ENCODE measurements around the gene RSAD1. TPM values are rescaled to one million over a fixed set of nuclear protein-coding genes. Genes with fewer than 3 reads are reported as not detected.

Gene RSAD1
- polyA plus RNA-seq, 1 of the 3 experiments (the other 2 are of a cell fraction) = 44.7 TPM

GRCh38 chr17:50493744-50494143, 15.1 kb downstream of the RSAD1 start (continued):
- TF ChIP-seq TAF1 (IDR thresholded peaks at IDR 0.05; ENCODE audit: borderline replicate concordance, low read depth, low read length) (no peak), ELF1 (IDR thresholded peaks at IDR 0.05) (no peak), RAD21 (IDR thresholded peaks at IDR 0.05; ENCODE audit: low read length) (no peak), TCF12 (IDR thresholded peaks at IDR 0.05) (no peak), SMC3 (IDR thresholded peaks at IDR 0.05; ENCODE audit: low read depth, low read length) (no peak), GABPA (IDR thresholded peaks at IDR 0.05; ENCODE audit: low read depth) (no peak), GATA2 (CRISPR knock-in tag; IDR thresholded peaks at IDR 0.05) (no peak)

GRCh38 chr17:50495217-50495823, 16.7 kb downstream of the RSAD1 start:
- H3K4me2 ChIP-seq = no peak overlapping the region
- H3K4me1 ChIP-seq (ENCODE audit: control insufficient read depth in 1 of 2, insufficient read depth in 2 of 2, low read depth in 1 of 2, low read length in 1 of 2) = no peaks in the 10 kb centered on the region
- H3F3A ChIP-seq (replicated peaks; ENCODE audit: insufficient read depth) = peaks cover 10% of the 10 kb centered on the region
- no peak for DNase-seq
- no peaks in the 10 kb centered on the region for H3K27me3 ChIP-seq (ENCODE audit: insufficient read depth)
- no peaks in the 10 kb centered on the region for H3K79me2 ChIP-seq (ENCODE audit: insufficient read depth)
- ChIA-PET POLR2A (interaction anchor here (0.6 kb wide), 2 partner anchors 10 to 47 kb away, joined by 3 read pairs; no protein-coding TSS in a partner anchor), CTCF (interaction anchor here (1.0 to 13.3 kb wide), 5 partner anchors 10 to 37 kb away, joined by 3 to 183 read pairs (median 4); no protein-coding TSS in a partner anchor)
- no peak overlapping the region for H3K9ac ChIP-seq
- WGBS (ENCODE audit: low lambda C conversion rate) = 79% methylated on average over 8 of the region's 8 CpGs
- no peak overlapping the region for H3K4me3 ChIP-seq (ENCODE audit: low read depth in 2 of 2, low read length in 1 of 2)
- no peaks in the 10 kb centered on the region for H3K9me2 ChIP-seq
- no peak for TF ChIP-seq RAD21 (IDR thresholded peaks at IDR 0.05; ENCODE audit: low read length)
- no peak for TF ChIP-seq GATA2 (CRISPR knock-in tag; IDR thresholded peaks at IDR 0.05)
- no peak for TF ChIP-seq TEAD4 (IDR thresholded peaks at IDR 0.05; ENCODE audit: borderline replicate concordance, insufficient read depth)
- TF ChIP-seq POLR2AphosphoS5 (IDR thresholded peaks at IDR 0.05; ENCODE audit: low read depth, low read length) = no peak
- no peak for TF ChIP-seq ZBTB33 (IDR thresholded peaks at IDR 0.05; ENCODE audit: borderline replicate concordance, low read depth)
- TF ChIP-seq SMC3 (IDR thresholded peaks at IDR 0.05; ENCODE audit: low read depth, low read length) = no peak
- TF ChIP-seq MAX (IDR thresholded peaks at IDR 0.05; ENCODE audit: low read depth) = no peak
- no peak for TF ChIP-seq NFIC (IDR thresholded peaks at IDR 0.05; ENCODE audit: borderline replicate concordance)
- TF ChIP-seq NRF1 (IDR thresholded peaks at IDR 0.05; ENCODE audit: low read depth, low read length) = no peak
- TF ChIP-seq, protein P1, sequence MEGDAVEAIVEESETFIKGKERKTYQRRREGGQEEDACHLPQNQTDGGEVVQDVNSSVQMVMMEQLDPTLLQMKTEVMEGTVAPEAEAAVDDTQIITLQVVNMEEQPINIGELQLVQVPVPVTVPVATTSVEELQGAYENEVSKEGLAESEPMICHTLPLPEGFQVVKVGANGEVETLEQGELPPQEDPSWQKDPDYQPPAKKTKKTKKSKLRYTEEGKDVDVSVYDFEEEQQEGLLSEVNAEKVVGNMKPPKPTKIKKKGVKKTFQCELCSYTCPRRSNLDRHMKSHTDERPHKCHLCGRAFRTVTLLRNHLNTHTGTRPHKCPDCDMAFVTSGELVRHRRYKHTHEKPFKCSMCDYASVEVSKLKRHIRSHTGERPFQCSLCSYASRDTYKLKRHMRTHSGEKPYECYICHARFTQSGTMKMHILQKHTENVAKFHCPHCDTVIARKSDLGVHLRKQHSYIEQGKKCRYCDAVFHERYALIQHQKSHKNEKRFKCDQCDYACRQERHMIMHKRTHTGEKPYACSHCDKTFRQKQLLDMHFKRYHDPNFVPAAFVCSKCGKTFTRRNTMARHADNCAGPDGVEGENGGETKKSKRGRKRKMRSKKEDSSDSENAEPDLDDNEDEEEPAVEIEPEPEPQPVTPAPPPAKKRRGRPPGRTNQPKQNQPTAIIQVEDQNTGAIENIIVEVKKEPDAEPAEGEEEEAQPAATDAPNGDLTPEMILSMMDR (IDR thresholded peaks at IDR 0.05) = no peak
- no peak for TF ChIP-seq FOXM1 (IDR thresholded peaks at IDR 0.05; ENCODE audit: low read depth)
- no peak for TF ChIP-seq ELF1 (IDR thresholded peaks at IDR 0.05)
- TF ChIP-seq GABPA (IDR thresholded peaks at IDR 0.05; ENCODE audit: low read depth) = no peak
- TF ChIP-seq FOXJ3 (CRISPR knock-in tag; IDR thresholded peaks at IDR 0.05) = no peak
- no peak for TF ChIP-seq EP300 (IDR thresholded peaks at IDR 0.05; ENCODE audit: borderline replicate concordance in 1 of 2, low read depth in 1 of 2, low read length in 1 of 2)
- no peak for TF ChIP-seq USF1 (IDR thresholded peaks at IDR 0.05; ENCODE audit: borderline replicate concordance, low read depth)
- no peak for TF ChIP-seq MXI1 (IDR thresholded peaks at IDR 0.05; ENCODE audit: low read depth, low read length)
- TF ChIP-seq, protein P2, sequence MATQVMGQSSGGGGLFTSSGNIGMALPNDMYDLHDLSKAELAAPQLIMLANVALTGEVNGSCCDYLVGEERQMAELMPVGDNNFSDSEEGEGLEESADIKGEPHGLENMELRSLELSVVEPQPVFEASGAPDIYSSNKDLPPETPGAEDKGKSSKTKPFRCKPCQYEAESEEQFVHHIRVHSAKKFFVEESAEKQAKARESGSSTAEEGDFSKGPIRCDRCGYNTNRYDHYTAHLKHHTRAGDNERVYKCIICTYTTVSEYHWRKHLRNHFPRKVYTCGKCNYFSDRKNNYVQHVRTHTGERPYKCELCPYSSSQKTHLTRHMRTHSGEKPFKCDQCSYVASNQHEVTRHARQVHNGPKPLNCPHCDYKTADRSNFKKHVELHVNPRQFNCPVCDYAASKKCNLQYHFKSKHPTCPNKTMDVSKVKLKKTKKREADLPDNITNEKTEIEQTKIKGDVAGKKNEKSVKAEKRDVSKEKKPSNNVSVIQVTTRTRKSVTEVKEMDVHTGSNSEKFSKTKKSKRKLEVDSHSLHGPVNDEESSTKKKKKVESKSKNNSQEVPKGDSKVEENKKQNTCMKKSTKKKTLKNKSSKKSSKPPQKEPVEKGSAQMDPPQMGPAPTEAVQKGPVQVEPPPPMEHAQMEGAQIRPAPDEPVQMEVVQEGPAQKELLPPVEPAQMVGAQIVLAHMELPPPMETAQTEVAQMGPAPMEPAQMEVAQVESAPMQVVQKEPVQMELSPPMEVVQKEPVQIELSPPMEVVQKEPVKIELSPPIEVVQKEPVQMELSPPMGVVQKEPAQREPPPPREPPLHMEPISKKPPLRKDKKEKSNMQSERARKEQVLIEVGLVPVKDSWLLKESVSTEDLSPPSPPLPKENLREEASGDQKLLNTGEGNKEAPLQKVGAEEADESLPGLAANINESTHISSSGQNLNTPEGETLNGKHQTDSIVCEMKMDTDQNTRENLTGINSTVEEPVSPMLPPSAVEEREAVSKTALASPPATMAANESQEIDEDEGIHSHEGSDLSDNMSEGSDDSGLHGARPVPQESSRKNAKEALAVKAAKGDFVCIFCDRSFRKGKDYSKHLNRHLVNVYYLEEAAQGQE (IDR thresholded peaks at IDR 0.05; ENCODE audit: low read depth, low read length) = no peak
- TF ChIP-seq IRF3 (IDR thresholded peaks at IDR 0.05; ENCODE audit: low read depth, low read length) = no peak
- H3K9me3 ChIP-seq = no peaks in the 10 kb centered on the region
- H3K27ac ChIP-seq (ENCODE audit: low read depth in 2 of 2, low read length in 1 of 2) = no peak overlapping the region
- no peak overlapping the region for H2AFZ ChIP-seq (ENCODE audit: low read depth)
- no peaks in the 10 kb centered on the region for H4K20me1 ChIP-seq (ENCODE audit: insufficient read depth)
- H3K36me3 ChIP-seq (replicated peaks in 1 of 2; ENCODE audit: control insufficient read depth in 1 of 2, insufficient read depth in 2 of 2, low read length in 1 of 2) = no peaks in the 10 kb centered on the region

Measured in SK-N-SH (cell line).